GM12875 (cell line): Measurements from ENCODE around the gene PLXNC1.

Experiments
- H3K4me3 ChIP-seq: one replicate; pipeline ENCODE4 v1.5.1; 2011; ENCODE audit warnings: low read depth, low read length, control low read depth
- CTCF ChIP-seq: IDR thresholded peaks from 2 replicates; pipeline ENCODE4 v1.5.1; 2011; ENCODE audit warnings: low read depth, mild to moderate bottlenecking, control low read depth, inconsistent platforms, low read length, moderate library complexity, borderline replicate concordance; ENCODE audit not compliant: insufficient read depth

PLXNC1 gene

GRCh38 chr12:94116191-94116590 lies 32.2 kb upstream of the PLXNC1 start:
- H3K4me3 ChIP-seq: no peak overlapping the region
- TF ChIP-seq CTCF: no peak

- no peak overlapping the region for H3K4me3 ChIP-seq
- no peak for TF ChIP-seq CTCF
Observed at GRCh38 chr12:94121886-94122285, 26.5 kb upstream of the PLXNC1 start.

GRCh38 chr12:94122591-94122990 lies 25.8 kb upstream of the PLXNC1 start:
- TF ChIP-seq CTCF: no peak
- no peak overlapping the region for H3K4me3 ChIP-seq

- TF ChIP-seq CTCF: no peak
- no peak overlapping the region for H3K4me3 ChIP-seq
Observed at GRCh38 chr12:94123127-94123526, 25.2 kb upstream of the PLXNC1 start.

GRCh38 chr12:94126067-94126466 lies 22.3 kb upstream of the PLXNC1 start:
- no peak for TF ChIP-seq CTCF
- H3K4me3 ChIP-seq: no peak overlapping the region

- no peak overlapping the region for H3K4me3 ChIP-seq
- TF ChIP-seq CTCF: no peak
Observed at GRCh38 chr12:94127239-94128131, 20.9 kb upstream of the PLXNC1 start.

- H3K4me3 ChIP-seq: no peak overlapping the region
- TF ChIP-seq CTCF: no peak
Observed at GRCh38 chr12:94128280-94128679, 20.1 kb upstream of the PLXNC1 start.
